Mesenchymal stem cell (in vitro differentiated cells and primary cell): Measurements from ENCODE around the gene EVA1C.

Experiments
- DNase-seq: peaks from one replicate; pipeline ENCODE4 v3.0.0-alpha.2; 2013
- H2AFZ ChIP-seq: one replicate; pipeline ENCODE4 v1.6.1; 2013; ENCODE audit warnings: low read depth, mild to moderate bottlenecking, control low read depth, inconsistent platforms, low read length, moderate library complexity
- H2AK5ac ChIP-seq: 2 replicates; pipeline ENCODE4 v1.6.1; 2013; ENCODE audit warnings: low read length, moderate library complexity, mild to moderate bottlenecking, inconsistent platforms; ENCODE audit not compliant: severe bottlenecking
- H2BK120ac ChIP-seq: one replicate; pipeline ENCODE4 v1.6.1; 2013; ENCODE audit warnings: low read depth, mild to moderate bottlenecking, inconsistent platforms, low read length, moderate library complexity
- H2BK12ac ChIP-seq, 2 experiments: one replicate each; pipeline ENCODE4 v1.6.1; 2013; ENCODE audit warnings: inconsistent platforms in 2 of 2, low read length in 2 of 2, mild to moderate bottlenecking in 2 of 2, moderate library complexity in 2 of 2, control low read depth in 1 of 2
- H2BK15ac ChIP-seq: one replicate; pipeline ENCODE4 v1.6.1; 2013; ENCODE audit warnings: mild to moderate bottlenecking, low read depth, inconsistent platforms; ENCODE audit not compliant: poor library complexity, severe bottlenecking
- H2BK5ac ChIP-seq: 2 replicates; pipeline ENCODE4 v1.6.1; 2013; ENCODE audit warnings: low read depth, mild to moderate bottlenecking, low read length, control low read depth, inconsistent platforms; ENCODE audit not compliant: poor library complexity, severe bottlenecking
- H3K14ac ChIP-seq, 2 experiments: one replicate each; pipeline ENCODE4 v1.6.1; 2013; ENCODE audit warnings: inconsistent platforms in 2 of 2, low read length in 2 of 2, control low read depth in 1 of 2, mild to moderate bottlenecking in 1 of 2, moderate library complexity in 1 of 2
- H3K18ac ChIP-seq, 2 experiments: one replicate each; pipeline ENCODE4 v1.6.1; 2013; ENCODE audit warnings: inconsistent platforms in 2 of 2, low read length in 2 of 2, control low read depth in 1 of 2, low read depth in 1 of 2, mild to moderate bottlenecking in 1 of 2
- H3K23ac ChIP-seq, 2 experiments: one replicate each; pipeline ENCODE4 v1.6.1; 2013; ENCODE audit warnings: inconsistent platforms in 2 of 2, low read length in 2 of 2, mild to moderate bottlenecking in 2 of 2, moderate library complexity in 2 of 2, control low read depth in 1 of 2
- H3K27ac ChIP-seq: 2 replicates; pipeline ENCODE4 v1.5.1; 2013; ENCODE audit warnings: mild to moderate bottlenecking, moderate library complexity, low read length, control low read depth, inconsistent platforms; ENCODE audit not compliant: poor library complexity, severe bottlenecking
- H3K27me3 ChIP-seq, 2 experiments: 2 replicates each; pipeline versions ENCODE4 v1.6.1 to v1.7.0; 2013; ENCODE audit warnings: low read length in 2 of 2, mild to moderate bottlenecking in 2 of 2, moderate library complexity in 2 of 2, control low read depth in 1 of 2, inconsistent platforms in 1 of 2; ENCODE audit not compliant: control insufficient read depth in 1 of 2, insufficient read depth in 1 of 2
- H3K36me3 ChIP-seq, 2 experiments: 2 replicates each; pipeline versions ENCODE4 v1.6.1 to v1.7.0; 2013; ENCODE audit warnings: low read length in 2 of 2, control low read depth in 1 of 2, inconsistent platforms in 1 of 2, low read depth in 1 of 2, mild to moderate bottlenecking in 1 of 2; ENCODE audit not compliant: insufficient read depth in 2 of 2, control insufficient read depth in 1 of 2
- H3K4ac ChIP-seq, 2 experiments: one replicate each; pipeline ENCODE4 v1.6.1; 2013; ENCODE audit warnings: inconsistent platforms in 2 of 2, low read length in 2 of 2, mild to moderate bottlenecking in 2 of 2, moderate library complexity in 2 of 2, control low read depth in 1 of 2, low read depth in 1 of 2
- H3K4me1 ChIP-seq: 2 replicates; pipeline ENCODE4 v1.6.1; 2013; ENCODE audit warnings: low read depth, low read length, control low read depth; ENCODE audit not compliant: control insufficient read depth, insufficient read depth
- H3K4me2 ChIP-seq: 2 replicates; pipeline ENCODE4 v1.6.1; 2013; ENCODE audit warnings: low read length, mild to moderate bottlenecking, inconsistent platforms; ENCODE audit not compliant: poor library complexity, severe bottlenecking
- H3K4me3 ChIP-seq, 2 experiments: 2 replicates each; pipeline versions ENCODE4 v1.5.1 to v1.7.0; 2013; ENCODE audit warnings: low read length in 2 of 2, mild to moderate bottlenecking in 2 of 2, control low read depth in 1 of 2, low read depth in 1 of 2; ENCODE audit not compliant: insufficient read depth in 1 of 2
- H3K79me1 ChIP-seq: replicated peaks from 2 replicates; pipeline ENCODE4 v1.6.1; 2013; ENCODE audit warnings: mild to moderate bottlenecking, control low read depth, low read length, inconsistent platforms; ENCODE audit not compliant: poor library complexity, severe bottlenecking
- H3K9ac ChIP-seq: 2 replicates; pipeline ENCODE4 v1.7.0; 2013; ENCODE audit warnings: mild to moderate bottlenecking, low read length, moderate library complexity
- H3K9me3 ChIP-seq: 2 replicates; pipeline ENCODE4 v1.7.0; 2013; ENCODE audit warnings: mild to moderate bottlenecking, low read length; ENCODE audit not compliant: control insufficient read depth
- H4K8ac ChIP-seq: one replicate; pipeline ENCODE4 v1.6.1; 2013; ENCODE audit warnings: inconsistent platforms, mild to moderate bottlenecking, low read length, moderate library complexity
- H4K91ac ChIP-seq: one replicate; pipeline ENCODE4 v1.6.1; 2013; ENCODE audit warnings: mild to moderate bottlenecking, low read length, inconsistent platforms
- WGBS: methylation state at CpG from one replicate; pipeline ENCODE4 v1.1.7; 2013; ENCODE audit warnings: mixed read lengths; 5-methylcytosine and 5-hydroxymethylcytosine counted together

EVA1C gene

GRCh38 chr21:32424674-32425073 lies 12.2 kb downstream of the EVA1C start:
- Histone ChIP-seq H2BK120ac (no peak overlapping the region), H3K18ac (no peak overlapping the region), H2BK5ac (no peak overlapping the region), H3K14ac (no peak overlapping the region), H3K79me1 (no peaks in the 10 kb centered on the region), H4K91ac (no peak overlapping the region), H3K36me3 (no peaks in the 10 kb centered on the region), H3K4me1 (no peaks in the 10 kb centered on the region), H2AK5ac (no peak overlapping the region), H3K27me3 (peaks cover 0 to 9% of the 10 kb centered on the region in 2 experiments), H2BK12ac (no peak overlapping the region), H3K9me3 (peaks cover 11% of the 10 kb centered on the region), H3K4me3 (no peak overlapping the region), H2BK15ac (no peak overlapping the region), H3K4ac (no peak overlapping the region), H3K27ac (no peak overlapping the region), H3K9ac (no peak overlapping the region), H2AFZ (no peak overlapping the region), H3K23ac (no peak overlapping the region), H3K4me2 (no peak overlapping the region), H4K8ac (no peak overlapping the region)
- no peak for DNase-seq
- 91% methylated on average over 4 of the region's 5 CpGs for WGBS

DNA sequence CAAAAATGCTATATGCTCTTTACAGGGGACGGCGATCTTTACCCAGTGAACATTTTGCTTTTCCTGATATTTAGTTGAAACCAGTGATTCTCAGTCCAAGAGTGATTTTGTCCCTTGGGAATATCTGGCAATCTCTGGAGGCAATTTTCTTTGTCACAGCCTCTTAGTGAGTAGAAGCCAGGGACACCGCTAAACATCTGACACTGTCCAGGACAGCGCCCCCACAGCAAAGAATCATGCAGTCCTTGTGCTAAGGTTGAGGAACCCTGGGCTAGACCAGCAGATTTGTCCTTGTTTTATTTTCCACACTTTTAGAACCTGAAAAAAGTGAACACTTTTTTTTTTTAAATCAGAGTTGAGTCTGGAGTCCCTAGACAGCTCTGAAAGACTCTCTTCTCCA lies 13.1 kb downstream of the EVA1C start:
- Histone ChIP-seq H3K4me1 (no peaks in the 10 kb centered on the region), H3K18ac (no peak overlapping the region), H4K91ac (no peak overlapping the region), H3K36me3 (no peaks in the 10 kb centered on the region), H2AK5ac (no peak overlapping the region), H2AFZ (no peak overlapping the region), H3K14ac (no peak overlapping the region), H3K27ac (no peak overlapping the region), H2BK120ac (no peak overlapping the region), H3K4me2 (no peak overlapping the region), H2BK15ac (no peak overlapping the region), H4K8ac (no peak overlapping the region), H3K9me3 (peaks cover 11% of the 10 kb centered on the region), H3K27me3 (peaks cover 0 to 9% of the 10 kb centered on the region in 2 experiments), H3K4me3 (no peak overlapping the region), H3K79me1 (no peaks in the 10 kb centered on the region), H3K23ac (no peak overlapping the region), H3K4ac (no peak overlapping the region), H2BK5ac (no peak overlapping the region), H3K9ac (no peak overlapping the region), H2BK12ac (no peak overlapping the region)
- DNase-seq = no peak
- WGBS = 93% methylated on average over 4 of the region's 4 CpGs

GRCh38 chr21:32426066-32426465 lies 13.6 kb downstream of the EVA1C start:
- no peak overlapping the region for H3K18ac ChIP-seq
- H2BK5ac ChIP-seq = no peak overlapping the region
- no peak overlapping the region for H2BK15ac ChIP-seq
- peaks cover 11% of the 10 kb centered on the region for H3K9me3 ChIP-seq
- H4K8ac ChIP-seq = no peak overlapping the region
- no peak overlapping the region for H2BK12ac ChIP-seq
- H2BK120ac ChIP-seq = no peak overlapping the region
- H3K4me2 ChIP-seq = no peak overlapping the region
- no peak for DNase-seq
- H3K4me1 ChIP-seq = no peaks in the 10 kb centered on the region
- WGBS = 74% methylated on average over 3 of the region's 5 CpGs
- no peak overlapping the region for H3K4me3 ChIP-seq
- H3K9ac ChIP-seq = no peak overlapping the region
- H2AFZ ChIP-seq = no peak overlapping the region
- no peak overlapping the region for H2AK5ac ChIP-seq
- no peak overlapping the region for H3K27ac ChIP-seq
- H3K79me1 ChIP-seq = no peaks in the 10 kb centered on the region
- H3K36me3 ChIP-seq = no peaks in the 10 kb centered on the region
- H3K14ac ChIP-seq = no peak overlapping the region
- H3K27me3 ChIP-seq = peaks cover 0 to 9% of the 10 kb centered on the region in 2 experiments
- H4K91ac ChIP-seq = no peak overlapping the region
- H3K23ac ChIP-seq = no peak overlapping the region
- H3K4ac ChIP-seq = no peak overlapping the region

- no peak overlapping the region for H2BK5ac ChIP-seq
- peaks cover 0 to 9% of the 10 kb centered on the region in 2 experiments for H3K27me3 ChIP-seq
- H3K9ac ChIP-seq = peak overlapping the region; percentile 5
- no peak overlapping the region for H2BK15ac ChIP-seq
- no peaks in the 10 kb centered on the region for H3K4me1 ChIP-seq
- no peaks in the 10 kb centered on the region for H3K36me3 ChIP-seq
- no peak overlapping the region for H3K4me2 ChIP-seq
- no peak overlapping the region for H3K14ac ChIP-seq
- WGBS = 80% methylated on average over 6 of the region's 6 CpGs
- H3K18ac ChIP-seq = no peak overlapping the region
- H3K23ac ChIP-seq = no peak overlapping the region
- peaks cover 7% of the 10 kb centered on the region for H3K9me3 ChIP-seq
- H2BK120ac ChIP-seq = no peak overlapping the region
- H4K8ac ChIP-seq = no peak overlapping the region
- no peak overlapping the region for H3K27ac ChIP-seq
- no peak overlapping the region for H3K4ac ChIP-seq
- no peak overlapping the region for H2AK5ac ChIP-seq
- H3K79me1 ChIP-seq = no peaks in the 10 kb centered on the region
- no peak for DNase-seq
- no peak overlapping the region for H2BK12ac ChIP-seq
- H2AFZ ChIP-seq = no peak overlapping the region
- H3K4me3 ChIP-seq = no peak overlapping the region
- H4K91ac ChIP-seq = no peak overlapping the region
These were observed 14.1 kb downstream of the EVA1C start for GRCh38 chr21:32426592-32427051.
